ENCODE results near the gene PROSER2. TPM values are rescaled to one million over a fixed set of nuclear protein-coding genes. Genes with fewer than 3 reads are reported as not detected.
A peak's percentile ranks its signal among the peaks of the same experiment; 100 is the strongest.

Gene PROSER2
- total and polyA plus RNA-seq, 2 donors (not counting 3 experiments of a cell fraction or from before 2014, with no cell fraction given) = 5.9 to 22.6 TPM

DNA sequence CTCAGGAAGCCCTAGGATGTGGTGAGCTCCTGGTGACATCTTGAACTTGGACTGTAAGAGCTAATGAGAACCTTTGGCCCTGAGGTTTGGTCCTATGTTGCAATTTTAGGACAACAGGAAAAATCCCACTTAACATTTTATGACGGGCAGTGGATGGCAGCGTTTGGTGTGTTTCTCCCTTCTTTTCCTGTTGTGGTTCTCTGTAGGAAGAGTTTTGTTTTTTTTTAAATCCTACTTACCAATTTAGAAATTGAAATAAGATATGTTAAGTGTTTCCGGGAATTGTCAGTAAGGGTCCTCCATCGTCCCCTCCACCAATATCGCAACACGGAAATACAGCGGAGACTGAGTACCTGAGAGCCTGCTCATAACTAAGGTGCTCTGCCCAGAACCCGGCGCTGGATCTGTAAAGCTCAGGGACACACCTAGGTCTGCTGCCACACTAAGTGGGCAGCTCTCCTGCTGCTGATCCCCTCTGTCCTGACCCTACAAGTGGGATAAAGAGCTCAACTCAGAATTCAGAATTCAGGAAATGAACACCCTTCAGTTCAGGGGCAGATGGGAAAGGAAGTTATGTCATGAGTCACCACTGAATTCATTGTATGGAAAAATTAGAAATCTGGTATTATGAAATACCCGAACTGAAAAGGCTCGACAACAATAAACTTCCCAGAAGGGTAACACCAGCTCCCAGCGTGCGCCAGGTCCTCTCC, 9.1 kb upstream of the PROSER2 start:
- no peaks in the 10 kb centered on the region for H4K20me1 ChIP-seq (replicated peaks; ENCODE audit: control insufficient read depth, extremely low read depth, insufficient read depth, low read length)
- H3K9me3 ChIP-seq (replicated peaks; ENCODE audit: control insufficient read depth, insufficient read depth, low read length) = no peaks in the 10 kb centered on the region
- H3K9me1 ChIP-seq (replicated peaks; ENCODE audit: control insufficient read depth, extremely low read depth, insufficient read depth, low read length) = no peaks in the 10 kb centered on the region
- H3K4me3 ChIP-seq (replicated peaks in 1 of 3; ENCODE audit: insufficient read depth in 1 of 3, low read depth in 1 of 3, low read length in 3 of 3) = peak overlapping the region in 1 of 3 experiments; percentile 43
- FAIRE-seq (peak; percentile 92), DNase-seq (ENCODE audit: low read depth, low spot score) (peak; percentile 86)
- CTCF ChIA-PET = interaction anchor here (0.5 to 6.1 kb wide), 9 partner anchors 8 to 173 kb away, joined by 3 to 46 read pairs (median 6); no protein-coding TSS in a partner anchor
- peak overlapping the region; percentile 52 for H3K9ac ChIP-seq (replicated peaks; ENCODE audit: extremely low read depth, insufficient read depth, low read length)
- dilution Hi-C loops (cut with MboI; ENCODE audit: extremely low pct_ligation_motif_present, low sequenced_read_pairs) = no loop called here
- peak overlapping the region; percentile 84 for H3K4me2 ChIP-seq (ENCODE audit: insufficient read depth, low read length)
- H3K27me3 ChIP-seq (ENCODE audit: control insufficient read depth in 2 of 2, insufficient read depth in 2 of 2, low read length in 2 of 2) = no peaks in the 10 kb centered on the region
- peaks cover 20% of the 10 kb centered on the region for H3K4me1 ChIP-seq (ENCODE audit: control insufficient read depth, extremely low read depth, insufficient read depth, low read length)
- peak overlapping the region; percentile 91 for H3K27ac ChIP-seq (ENCODE audit: insufficient read depth, low read depth, low read length)
- H2AFZ ChIP-seq (ENCODE audit: low read depth, low read length) = peak overlapping the region; percentile 72
- POLR2A ChIA-PET = interaction anchor here (1.6 to 2.0 kb wide), 2 partner anchors 9 to 15 kb away, joined by 4 to 12 read pairs; no protein-coding TSS in a partner anchor
- no peaks in the 10 kb centered on the region for H3K36me3 ChIP-seq (ENCODE audit: control insufficient read depth in 2 of 2, extremely low read depth in 1 of 2, insufficient read depth in 2 of 2, low read length in 2 of 2)
- no peaks in the 10 kb centered on the region for H3K79me2 ChIP-seq (ENCODE audit: control insufficient read depth, insufficient read depth, low read length)
- intact Hi-C loops (cut with micrococcal nuclease) = loop anchor here (1.0 kb wide), 1 partner anchor 15 kb away; no protein-coding TSS in a partner anchor
- TSS peak; percentile 99 for BruUV-seq (replicated peaks)
- TF ChIP-seq POLR2A (IDR thresholded peaks at IDR 0.05; ENCODE audit: low read depth, low read length) (peak; percentile 65), POLR2AphosphoS5 (IDR thresholded peaks at IDR 0.05; ENCODE audit: insufficient read depth, low read depth, low read length) (peak; percentile 29), JUN (IDR thresholded peaks at IDR 0.05; ENCODE audit: borderline replicate concordance, insufficient read depth, insufficient read length, low read depth) (peak; percentile 92), EZH2 (IDR thresholded peaks at IDR 0.05; ENCODE audit: borderline replicate concordance, low read depth, low read length, severe bottlenecking) (no peak), GATA2 (IDR thresholded peaks at IDR 0.05; ENCODE audit: insufficient read depth, insufficient read length, low read depth, low read length) (no peak), FOS (IDR thresholded peaks at IDR 0.05; ENCODE audit: borderline replicate concordance, insufficient read depth, low read length) (peak; percentile 79), MYC (IDR thresholded peaks at IDR 0.05; ENCODE audit: low read depth, low read length) (no peak)
- TF ChIP-seq, protein P1, sequence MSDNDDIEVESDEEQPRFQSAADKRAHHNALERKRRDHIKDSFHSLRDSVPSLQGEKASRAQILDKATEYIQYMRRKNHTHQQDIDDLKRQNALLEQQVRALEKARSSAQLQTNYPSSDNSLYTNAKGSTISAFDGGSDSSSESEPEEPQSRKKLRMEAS (IDR thresholded peaks at IDR 0.05; ENCODE audit: insufficient read depth, insufficient read length) = no peak
- TF ChIP-seq, protein P2, sequence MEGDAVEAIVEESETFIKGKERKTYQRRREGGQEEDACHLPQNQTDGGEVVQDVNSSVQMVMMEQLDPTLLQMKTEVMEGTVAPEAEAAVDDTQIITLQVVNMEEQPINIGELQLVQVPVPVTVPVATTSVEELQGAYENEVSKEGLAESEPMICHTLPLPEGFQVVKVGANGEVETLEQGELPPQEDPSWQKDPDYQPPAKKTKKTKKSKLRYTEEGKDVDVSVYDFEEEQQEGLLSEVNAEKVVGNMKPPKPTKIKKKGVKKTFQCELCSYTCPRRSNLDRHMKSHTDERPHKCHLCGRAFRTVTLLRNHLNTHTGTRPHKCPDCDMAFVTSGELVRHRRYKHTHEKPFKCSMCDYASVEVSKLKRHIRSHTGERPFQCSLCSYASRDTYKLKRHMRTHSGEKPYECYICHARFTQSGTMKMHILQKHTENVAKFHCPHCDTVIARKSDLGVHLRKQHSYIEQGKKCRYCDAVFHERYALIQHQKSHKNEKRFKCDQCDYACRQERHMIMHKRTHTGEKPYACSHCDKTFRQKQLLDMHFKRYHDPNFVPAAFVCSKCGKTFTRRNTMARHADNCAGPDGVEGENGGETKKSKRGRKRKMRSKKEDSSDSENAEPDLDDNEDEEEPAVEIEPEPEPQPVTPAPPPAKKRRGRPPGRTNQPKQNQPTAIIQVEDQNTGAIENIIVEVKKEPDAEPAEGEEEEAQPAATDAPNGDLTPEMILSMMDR (IDR thresholded peaks at IDR 0.05; ENCODE audit: extremely low read depth in 1 of 2, insufficient read depth in 1 of 2, low read depth in 1 of 2, low read length in 2 of 2) = no peak
